Measurements from ENCODE around the gene ELOA2. TPM values are rescaled to one million over a fixed set of nuclear protein-coding genes. Genes with fewer than 3 reads are reported as not detected.
"Not testable (repeated sequence)": the region's sequence is repeated elsewhere in the genome, so short reads cannot be mapped to it uniquely, and the experiment has no call there.

The ELOA2 gene
- polyA plus RNA-seq (ENCODE audit: insufficient read length in 3 of 3) = under 1 TPM in 1 of 3 donors, not detected in 2; 0.06 TPM

- no peak for DNase-seq (ENCODE audit: low read depth in 3 of 3, low spot score in 2 of 3)
These were observed at the start of gene ELOA2 for GRCh38 chr18:47035156-47035671. Gene ELOA2 (minus strand): TSS chr18:47035621. CDS start chr18:47035264, 357 bp downstream.

- DNase-seq (ENCODE audit: low read depth in 3 of 3, low spot score in 2 of 3) = no peak
These were observed 46.2 kb upstream of the ELOA2 start for GRCh38 chr18:47081578-47081977.

- DNase-seq (ENCODE audit: low read depth in 3 of 3, low spot score in 2 of 3) = no peak
These were observed 45.5 kb upstream of the ELOA2 start for GRCh38 chr18:47080872-47081271.

GRCh38 chr18:47077111-47077510 lies 41.7 kb upstream of the ELOA2 start:
- DNase-seq (ENCODE audit: low read depth in 3 of 3, low spot score in 2 of 3) = no peak

- DNase-seq (ENCODE audit: low read depth in 3 of 3, low spot score in 2 of 3) = no peak
These were observed 39.9 kb upstream of the ELOA2 start for GRCh38 chr18:47075098-47075883.

- no peak for DNase-seq (ENCODE audit: low read depth in 3 of 3, low spot score in 2 of 3)
These were observed 32.2 kb upstream of the ELOA2 start for GRCh38 chr18:47067648-47068047.

GRCh38 chr18:47063096-47063495 lies 27.7 kb upstream of the ELOA2 start:
- DNase-seq (ENCODE audit: low read depth in 3 of 3, low spot score in 2 of 3) = no peak

- no peak for DNase-seq (ENCODE audit: low read depth in 3 of 3, low spot score in 2 of 3)
These were observed 27.1 kb upstream of the ELOA2 start for GRCh38 chr18:47062471-47062870.

GRCh38 chr18:47054369-47054768 lies 18.9 kb upstream of the ELOA2 start:
- no peak for DNase-seq (ENCODE audit: low read depth in 3 of 3, low spot score in 2 of 3)

- DNase-seq (ENCODE audit: low read depth in 3 of 3, low spot score in 2 of 3) = peak in 2 of 3 donors; percentile 8 to 10
These were observed 15.0 kb upstream of the ELOA2 start for GRCh38 chr18:47050468-47050867.

GRCh38 chr18:47040982-47041381 lies 5.6 kb upstream of the ELOA2 start:
- no peak for DNase-seq (ENCODE audit: low read depth in 3 of 3, low spot score in 2 of 3)

- no peak for DNase-seq (ENCODE audit: low read depth in 3 of 3, low spot score in 2 of 3)
These were observed 1.6 kb upstream of the ELOA2 start for GRCh38 chr18:47036927-47037578.

- DNase-seq (ENCODE audit: low read depth in 3 of 3, low spot score in 2 of 3) = no peak
These were observed 965 bp upstream of the ELOA2 start for GRCh38 chr18:47036298-47036874.

- DNase-seq (ENCODE audit: low read depth in 3 of 3, low spot score in 2 of 3) = not testable (repeated sequence)
These were observed 830 bp downstream of the ELOA2 start for GRCh38 chr18:47034591-47034990.

GRCh38 chr18:47032945-47033344 lies 2.5 kb downstream of the ELOA2 start:
- DNase-seq (ENCODE audit: low read depth in 3 of 3, low spot score in 2 of 3) = no peak

- not testable (repeated sequence) for DNase-seq (ENCODE audit: low read depth in 3 of 3, low spot score in 2 of 3)
These were observed 4.5 kb downstream of the ELOA2 start for GRCh38 chr18:47030887-47031286.

- DNase-seq (ENCODE audit: low read depth in 3 of 3, low spot score in 2 of 3) = not testable (repeated sequence)
These were observed 5.6 kb downstream of the ELOA2 start for GRCh38 chr18:47029684-47030353.

- not testable (repeated sequence) for DNase-seq (ENCODE audit: low read depth in 3 of 3, low spot score in 2 of 3)
These were observed 6.7 kb downstream of the ELOA2 start for GRCh38 chr18:47028738-47029137.

- DNase-seq (ENCODE audit: low read depth in 3 of 3, low spot score in 2 of 3) = not testable (repeated sequence)
These were observed 9.8 kb downstream of the ELOA2 start for GRCh38 chr18:47025557-47026174.

GRCh38 chr18:47023769-47024465 lies 11.5 kb downstream of the ELOA2 start:
- not testable (repeated sequence) for DNase-seq (ENCODE audit: low read depth in 3 of 3, low spot score in 2 of 3)

Data from right renal cortex interstitium (tissue), 3 donors.